Activated CD8-positive, alpha-beta memory T cell treated with anti-CD3 and anti-CD28 coated beads, Interleukin-2, amount 50 U/mL, for 24 hours (primary cell): ENCODE results near the gene GCDH.
"Not testable (repeated sequence)": the region's sequence is repeated elsewhere in the genome, so short reads cannot be mapped to it uniquely, and the experiment has no call there.

Source experiments
- DNase-seq: peaks from one replicate; pipeline ENCODE4 v3.0.0-alpha.2; 2020; ENCODE audit errors: extremely low read depth

Gene GCDH

DNA sequence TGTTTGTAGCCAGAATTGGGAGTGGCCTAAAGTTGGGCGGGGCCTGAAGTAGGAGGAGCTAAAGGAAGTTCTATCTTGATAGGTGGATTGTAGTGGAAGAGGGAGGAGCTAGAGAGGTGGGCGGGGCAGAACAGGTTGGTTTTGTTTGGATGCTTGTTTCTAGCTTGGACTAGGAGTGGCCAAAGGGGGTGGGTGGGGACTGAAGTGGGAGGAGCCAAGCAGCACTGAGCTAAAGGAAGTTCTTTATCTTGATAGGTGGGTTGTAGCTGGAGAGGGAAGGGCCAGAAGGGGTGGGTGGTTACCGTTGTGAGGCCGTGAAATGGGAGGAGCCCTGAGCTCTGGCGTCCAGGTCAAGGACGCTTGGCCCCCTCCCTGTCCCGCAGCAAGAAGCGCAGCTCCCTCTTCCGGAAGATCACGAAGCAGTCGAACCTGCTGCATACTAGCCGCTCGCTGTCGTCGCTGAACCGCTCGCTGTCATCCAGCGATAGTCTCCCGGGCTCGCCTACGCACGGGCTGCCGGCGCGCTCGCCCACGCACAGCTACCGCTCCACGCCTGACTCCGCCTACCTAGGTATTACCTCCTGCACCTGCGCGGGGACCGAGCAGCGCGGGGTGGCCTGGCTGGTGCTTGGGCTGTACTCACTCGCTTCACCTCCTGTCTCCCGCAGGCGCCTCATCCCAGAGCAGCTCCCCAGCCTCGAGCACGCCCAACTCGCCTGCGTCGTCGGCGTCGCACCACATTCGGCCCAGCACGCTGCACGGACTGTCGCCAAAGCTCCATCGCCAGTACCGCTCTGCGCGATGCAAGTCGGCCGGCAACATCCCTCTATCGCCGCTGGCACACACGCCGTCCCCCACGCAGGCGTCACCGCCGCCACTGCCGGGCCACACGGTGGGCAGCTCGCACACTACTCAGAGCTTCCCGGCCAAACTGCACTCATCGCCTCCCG is 17.7 kb upstream of the GCDH start:
- no peak for DNase-seq

DNA sequence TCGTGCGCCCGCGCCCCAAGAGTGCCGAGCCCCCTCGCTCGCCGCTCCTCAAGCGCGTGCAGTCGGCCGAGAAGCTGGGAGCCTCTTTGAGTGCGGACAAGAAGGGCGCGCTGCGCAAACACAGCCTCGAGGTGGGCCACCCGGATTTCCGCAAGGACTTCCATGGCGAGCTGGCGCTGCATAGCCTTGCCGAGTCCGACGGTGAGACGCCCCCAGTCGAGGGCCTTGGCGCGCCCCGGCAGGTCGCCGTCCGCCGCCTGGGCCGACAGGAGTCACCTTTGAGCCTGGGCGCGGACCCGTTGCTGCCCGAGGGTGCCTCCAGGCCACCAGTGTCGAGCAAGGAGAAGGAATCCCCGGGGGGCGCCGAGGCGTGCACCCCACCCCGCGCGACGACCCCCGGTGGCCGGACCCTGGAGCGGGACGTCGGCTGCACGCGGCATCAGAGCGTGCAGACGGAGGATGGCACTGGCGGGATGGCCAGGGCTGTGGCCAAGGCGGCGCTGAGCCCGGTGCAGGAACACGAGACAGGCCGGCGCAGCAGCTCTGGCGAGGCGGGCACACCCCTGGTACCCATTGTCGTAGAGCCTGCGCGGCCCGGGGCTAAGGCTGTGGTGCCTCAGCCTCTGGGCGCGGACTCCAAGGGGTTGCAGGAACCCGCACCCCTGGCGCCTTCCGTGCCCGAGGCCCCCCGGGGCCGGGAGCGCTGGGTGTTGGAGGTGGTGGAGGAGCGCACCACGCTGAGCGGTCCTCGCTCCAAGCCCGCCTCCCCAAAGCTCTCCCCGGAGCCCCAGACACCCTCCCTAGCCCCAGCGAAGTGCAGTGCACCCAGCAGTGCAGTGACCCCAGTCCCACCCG is 16.8 kb upstream of the GCDH start:
- DNase-seq: no peak

DNA sequence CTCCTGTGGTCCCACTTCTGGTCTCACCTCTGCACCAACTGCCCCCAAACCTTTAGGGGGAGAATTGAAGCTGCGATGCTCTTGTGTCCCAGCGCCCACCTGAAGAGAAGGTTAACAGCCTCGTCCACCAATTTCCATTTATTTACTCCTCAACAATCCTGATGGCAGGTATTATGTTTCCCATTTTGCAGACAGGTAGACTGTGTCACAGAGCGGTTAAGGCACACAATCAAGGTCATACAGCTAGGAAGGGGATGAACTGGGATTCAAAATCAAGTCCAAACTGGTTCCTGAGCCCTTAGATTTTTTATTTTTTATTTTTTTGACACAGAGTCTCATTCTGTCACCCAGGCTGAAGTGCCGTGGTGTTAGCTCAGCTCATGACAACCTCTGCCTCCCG is 15.9 kb upstream of the GCDH start:
- no peak for DNase-seq

DNA sequence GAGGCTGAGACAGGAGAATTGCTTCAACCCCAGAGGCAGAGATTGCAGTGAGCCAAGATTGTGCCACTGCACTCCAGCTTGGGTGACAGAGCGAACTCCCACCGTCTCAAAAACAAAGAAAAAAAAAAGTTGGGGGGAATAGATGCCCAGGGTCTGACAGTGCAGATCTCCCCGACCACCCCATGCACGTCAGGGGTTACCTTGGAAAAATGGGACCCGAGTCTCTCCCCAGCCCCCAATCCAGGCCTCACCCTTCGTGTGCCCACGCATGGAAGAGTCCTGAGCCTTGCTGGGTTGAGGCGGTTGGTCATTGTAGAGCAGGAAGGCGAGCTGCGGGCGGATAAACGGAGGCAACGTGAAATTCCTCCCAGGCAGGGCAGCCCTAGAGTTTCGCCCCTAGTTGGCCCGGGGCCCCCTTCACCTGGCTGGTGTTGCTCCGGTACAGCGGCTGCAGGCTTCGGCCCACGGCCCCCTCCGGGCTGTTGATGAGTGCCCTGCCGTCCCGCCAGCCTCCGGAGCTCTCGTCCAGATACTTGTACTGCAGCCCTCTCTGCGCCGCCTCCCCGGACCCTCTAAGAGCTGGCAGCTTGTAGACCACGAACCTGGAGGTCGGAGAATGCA is 10.3 kb upstream of the GCDH start:
- DNase-seq: no peak

DNA sequence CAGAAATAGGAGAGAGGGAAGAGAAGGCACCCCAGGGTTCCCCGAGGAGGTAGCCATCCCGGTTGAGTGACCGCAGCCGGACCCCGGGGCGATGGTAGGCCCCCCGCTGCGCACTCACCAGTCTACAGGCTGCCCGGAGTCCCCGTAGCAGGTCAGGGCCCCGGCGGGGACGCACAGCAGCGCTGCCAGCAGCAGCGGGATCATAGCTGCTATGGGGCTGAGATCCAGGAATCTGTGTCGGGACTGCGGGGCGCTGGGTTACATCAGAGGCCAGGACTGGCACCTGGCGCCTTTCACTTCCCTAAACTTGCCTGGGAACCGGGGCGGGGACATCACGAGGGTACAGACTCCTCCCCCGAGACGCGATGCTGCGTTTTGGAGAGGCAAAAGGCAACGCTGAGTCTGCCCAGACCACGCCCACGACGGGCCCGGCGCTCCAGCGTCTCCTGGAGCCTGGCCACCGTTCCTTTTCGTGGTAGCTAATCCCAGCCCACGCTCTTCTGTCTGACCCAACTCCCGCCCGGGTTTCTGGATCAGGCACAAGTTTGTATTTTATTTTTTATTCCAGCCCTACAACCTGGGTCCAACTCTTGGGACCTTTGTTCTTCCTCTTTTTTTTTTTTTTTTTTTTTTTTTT is 9.7 kb upstream of the GCDH start, which contains the start of gene DNASE2:
TSS of gene DNASE2 (minus strand) at position 278 of the 637 bp plus-strand sequence. CDS start at position 204, 74 bp downstream.
- DNase-seq: peak; percentile 83

DNA sequence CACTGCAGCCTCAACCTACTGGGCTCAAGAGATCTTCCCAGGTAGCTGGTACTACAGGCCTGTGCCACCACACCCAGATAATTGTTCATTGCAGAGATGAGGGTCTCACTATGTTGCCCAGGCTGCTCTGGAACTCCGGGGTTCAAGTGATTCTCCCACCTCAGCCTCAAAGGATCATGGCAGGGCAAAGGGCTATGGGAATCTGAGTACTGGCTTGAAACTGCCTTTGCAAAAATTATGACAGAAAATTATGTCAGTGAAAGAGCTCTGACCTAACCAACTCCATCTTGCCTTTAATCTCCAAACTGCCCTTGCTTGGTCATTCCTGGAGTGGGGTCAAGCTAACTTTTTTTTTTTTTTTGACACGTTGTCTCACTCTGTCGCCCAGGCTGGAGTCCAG is 8.4 kb upstream of the GCDH start:
- DNase-seq: no peak

DNA sequence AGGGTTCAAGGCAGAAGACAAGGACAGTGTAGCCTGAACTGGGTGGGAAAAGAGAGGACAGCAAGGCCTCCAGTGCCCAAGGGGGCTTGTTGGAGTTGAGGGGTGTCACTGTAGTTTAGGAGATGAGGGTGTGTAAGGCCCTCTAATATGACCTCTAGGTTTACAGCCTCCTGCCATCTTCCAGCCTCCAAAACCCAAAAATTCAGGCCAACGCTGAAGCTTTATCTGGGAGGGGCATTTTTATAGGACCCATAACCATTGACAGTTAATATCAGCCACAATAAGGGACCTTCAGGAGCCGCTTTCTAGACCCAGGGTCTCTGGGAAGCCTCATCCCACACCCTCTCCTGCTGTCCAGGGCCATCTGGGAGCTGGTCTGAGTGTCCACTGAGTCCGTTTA is 6.8 kb upstream of the GCDH start:
- no peak for DNase-seq

DNA sequence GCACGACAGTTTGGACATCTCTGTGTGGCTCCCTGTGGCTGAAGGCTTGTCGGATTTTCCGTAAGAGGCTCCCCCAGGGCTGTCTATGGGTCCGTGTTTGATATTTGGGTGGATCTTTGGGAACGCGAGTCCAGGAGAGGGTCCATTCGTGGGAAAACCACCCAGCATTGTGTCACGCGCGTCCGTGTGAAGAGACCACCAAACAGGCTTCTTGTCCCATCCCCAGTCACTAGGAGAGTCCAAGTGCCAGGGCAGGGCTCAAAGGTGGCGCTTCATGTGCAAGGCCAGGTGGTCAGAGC is 6.4 kb upstream of the GCDH start:
- DNase-seq: no peak

DNA sequence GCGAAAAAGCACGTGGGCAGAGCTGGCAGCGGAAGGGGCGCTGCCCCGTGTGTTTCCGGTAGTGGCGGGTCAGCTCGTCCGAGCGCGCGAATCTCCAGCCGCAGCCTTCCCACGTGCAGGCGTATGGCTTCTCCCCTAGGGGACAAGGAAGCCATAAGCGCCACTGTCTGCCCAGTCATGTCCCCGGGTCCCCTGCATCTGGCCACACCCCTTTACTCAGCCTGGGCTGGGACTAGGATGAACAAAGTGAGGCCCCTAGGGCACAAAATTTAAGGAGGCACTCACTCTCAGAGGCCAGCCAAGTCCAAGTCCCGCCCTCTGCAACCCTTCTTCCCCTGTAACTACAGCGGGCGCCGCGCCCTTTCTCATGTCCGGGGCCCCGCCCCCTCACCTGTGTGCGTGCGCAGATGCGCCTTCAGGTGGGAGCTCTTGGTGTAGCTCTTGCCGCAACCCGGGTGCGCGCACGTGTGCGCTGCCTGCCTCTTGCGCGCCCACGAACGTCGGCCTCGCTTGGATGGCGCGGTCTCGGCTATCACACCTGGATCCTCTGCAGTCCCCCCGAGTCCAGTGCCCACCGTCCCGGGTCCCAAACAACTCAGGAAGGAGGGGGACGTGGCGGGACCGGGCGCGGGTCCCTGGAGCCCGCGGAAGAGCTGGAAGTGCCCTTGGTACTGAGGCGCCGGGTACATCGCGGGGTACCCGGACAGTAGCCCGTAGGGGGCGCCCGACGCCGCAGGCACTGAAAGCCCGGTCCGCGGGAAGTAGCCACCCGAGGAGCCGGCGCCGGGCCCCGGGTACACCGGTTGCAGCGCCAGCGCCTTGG is 5.8 kb upstream of the GCDH start:
- peak; percentile 70 for DNase-seq

DNA sequence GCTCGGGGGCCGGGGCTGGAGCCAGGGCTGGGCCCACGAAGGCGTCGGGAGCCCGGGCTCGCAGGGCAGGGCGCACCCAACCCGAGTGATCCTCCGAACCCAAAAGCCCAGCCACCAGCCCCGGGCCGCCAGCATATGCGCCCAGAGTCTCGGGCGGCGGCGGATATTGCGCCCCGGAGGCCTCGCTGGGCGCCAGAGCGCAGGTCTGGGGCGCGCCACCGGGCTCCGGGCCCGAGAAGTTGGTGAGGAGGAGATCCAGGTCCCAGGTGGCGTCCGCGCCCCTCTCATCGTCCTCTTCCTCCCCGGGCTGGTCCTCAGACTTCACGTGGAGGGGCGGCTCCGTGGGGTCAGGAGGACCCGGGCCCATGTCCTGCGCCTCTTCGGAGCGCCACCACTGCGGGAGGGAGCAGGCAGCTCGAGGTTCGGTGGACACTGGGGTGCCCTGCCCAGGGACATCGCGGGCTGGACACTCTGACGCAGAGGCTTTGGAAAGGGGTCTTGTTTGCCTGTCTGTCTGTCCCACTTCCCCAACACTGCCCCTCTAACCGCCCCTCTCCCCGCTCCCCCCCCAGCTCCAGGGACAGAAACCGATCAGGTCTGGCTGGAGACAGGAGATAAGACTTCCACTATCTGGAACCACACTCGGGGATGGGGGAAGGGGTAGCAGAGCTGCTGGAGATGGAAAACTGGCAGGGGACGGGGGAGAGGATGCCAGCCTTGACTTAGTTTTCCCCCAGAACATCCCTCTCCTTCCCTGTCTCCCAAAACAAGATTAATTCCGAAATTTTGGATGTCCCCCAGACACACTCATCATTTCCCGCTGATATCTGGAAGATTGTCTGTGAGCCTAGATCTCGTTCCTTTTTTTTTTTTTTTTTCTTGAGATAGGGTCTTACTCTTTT is 5.0 kb upstream of the GCDH start:
- DNase-seq: no peak

DNA sequence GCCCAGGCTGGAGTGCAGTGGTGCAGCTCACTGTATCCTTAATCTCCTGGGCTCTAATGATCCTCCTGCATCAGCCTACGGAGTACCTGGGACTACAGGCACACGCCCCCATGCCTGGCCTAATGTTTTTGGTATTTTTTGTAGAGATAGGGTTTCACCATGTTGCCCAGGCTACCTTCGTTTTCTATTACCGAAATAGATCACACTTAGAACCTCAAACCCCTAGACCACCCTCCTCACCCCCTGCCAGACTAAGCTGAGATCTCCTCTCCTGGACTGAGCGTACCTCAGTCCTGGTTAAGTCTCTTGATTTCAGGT is 4.3 kb upstream of the GCDH start:
- DNase-seq: no peak

DNA sequence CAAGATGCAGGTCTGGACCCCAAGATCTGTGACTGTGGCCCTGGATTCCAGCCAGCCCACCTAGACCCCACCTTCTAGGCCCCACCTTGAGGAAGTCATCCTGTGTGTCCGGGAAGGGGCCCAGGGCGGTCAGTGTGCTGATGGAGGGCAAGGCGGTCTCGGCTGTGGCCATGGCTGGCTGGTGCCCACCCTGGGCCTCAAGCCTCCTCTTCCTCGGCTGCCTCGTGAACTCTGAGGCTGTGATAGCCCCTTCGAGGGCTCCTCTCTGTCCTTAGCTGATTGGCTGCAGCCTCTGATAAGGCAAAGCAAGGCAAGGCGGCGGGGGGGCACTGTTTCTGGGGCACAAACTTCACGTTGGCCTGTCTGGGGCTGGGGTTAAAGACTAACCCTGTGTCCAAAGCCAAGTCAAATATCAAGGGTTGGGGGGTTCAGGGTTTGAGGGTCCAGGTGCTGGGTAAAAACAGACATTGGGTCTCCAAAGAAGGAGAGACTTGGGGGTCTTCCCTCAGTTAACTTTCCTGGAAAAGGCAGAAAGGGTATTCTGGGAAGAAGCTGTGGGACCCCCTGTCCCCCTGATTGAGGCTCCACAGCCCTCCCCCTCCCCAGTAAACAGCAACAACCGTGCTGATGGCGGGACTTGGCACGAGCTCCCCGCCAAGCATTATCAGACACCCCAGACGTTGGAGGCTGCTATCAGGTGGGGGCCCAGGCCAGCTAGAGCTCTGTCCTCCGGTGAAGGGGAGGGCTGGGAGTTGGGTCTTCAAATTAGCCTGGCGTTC is 3.8 kb upstream of the GCDH start, which contains the start of gene KLF1:
TSS of gene KLF1 (minus strand) at position 233 of the 779 bp plus-strand sequence. CDS start at position 172, 61 bp downstream.
- DNase-seq: no peak

DNA sequence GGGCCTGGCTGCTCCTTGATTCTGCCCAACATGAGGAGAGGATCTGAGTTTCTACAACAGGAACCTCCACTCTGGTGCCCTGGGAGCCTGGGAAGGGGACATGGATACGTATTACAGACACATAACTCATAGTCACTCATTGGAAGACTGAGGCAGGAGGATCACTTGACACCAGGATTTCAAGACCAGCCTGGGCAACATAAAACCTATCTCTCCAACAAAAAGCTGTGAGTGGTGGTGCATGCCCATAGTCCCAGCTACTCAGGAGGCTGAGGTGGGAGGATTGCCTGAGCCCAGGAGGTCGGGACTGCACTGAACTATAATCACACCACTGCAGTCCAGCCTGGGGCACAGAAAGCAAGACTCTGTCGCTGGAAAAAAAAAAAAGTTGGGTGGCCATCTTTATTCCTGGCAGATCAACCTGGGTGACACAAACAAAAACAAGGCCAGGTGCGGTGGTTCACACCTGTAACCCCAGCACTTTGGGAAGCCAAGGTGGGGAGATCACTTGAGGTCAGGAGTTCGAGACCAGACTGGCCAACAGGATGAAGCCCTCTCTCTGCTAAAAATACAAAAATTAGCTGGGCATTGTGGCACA is 2.9 kb upstream of the GCDH start:
- DNase-seq: no peak

DNA sequence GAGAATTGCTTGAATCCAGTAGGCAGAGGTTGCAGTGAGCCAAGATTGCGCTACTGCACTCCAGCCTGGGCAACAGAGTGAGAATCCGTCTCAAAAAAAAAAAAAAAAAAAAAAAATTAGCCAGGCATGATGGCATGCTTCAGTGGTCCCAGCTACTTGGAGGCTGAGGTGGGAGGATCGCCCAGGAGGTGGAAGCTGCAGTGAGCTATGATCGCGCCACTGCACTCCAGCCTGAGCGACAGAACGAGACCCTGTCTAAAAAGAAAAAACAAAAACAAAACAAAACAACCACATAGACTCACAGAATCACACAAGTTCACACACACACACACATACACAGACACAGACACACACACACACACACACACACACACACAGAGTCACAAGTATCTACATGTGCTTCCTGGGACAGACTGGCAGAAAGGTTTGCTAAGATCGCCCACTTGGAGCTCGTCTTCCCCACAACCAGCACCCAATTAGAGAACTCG is 617 bp upstream of the GCDH start:
- DNase-seq: not testable (repeated sequence)

DNA sequence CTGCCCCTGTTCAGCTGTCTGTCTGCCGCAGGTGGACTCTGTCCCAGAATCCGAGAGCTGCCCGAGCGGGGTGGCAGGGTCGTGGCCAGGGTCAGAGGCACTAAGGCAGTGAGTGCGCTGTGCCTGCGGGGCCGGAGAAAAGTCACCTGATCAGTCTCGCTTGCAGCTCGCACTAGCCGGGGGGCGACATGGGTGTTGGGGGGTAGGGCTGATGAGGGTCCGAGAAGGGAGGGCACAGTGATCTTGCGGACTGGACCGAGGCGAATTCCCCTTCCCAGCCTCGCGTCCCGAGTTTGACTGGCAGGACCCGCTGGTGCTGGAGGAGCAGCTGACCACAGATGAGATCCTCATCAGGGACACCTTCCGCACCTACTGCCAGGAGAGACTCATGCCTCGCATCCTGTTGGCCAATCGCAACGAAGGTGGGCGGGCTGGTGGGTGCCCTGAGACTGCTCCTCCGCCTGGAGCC is 627 bp downstream of the GCDH start:
- no peak for DNase-seq

DNA sequence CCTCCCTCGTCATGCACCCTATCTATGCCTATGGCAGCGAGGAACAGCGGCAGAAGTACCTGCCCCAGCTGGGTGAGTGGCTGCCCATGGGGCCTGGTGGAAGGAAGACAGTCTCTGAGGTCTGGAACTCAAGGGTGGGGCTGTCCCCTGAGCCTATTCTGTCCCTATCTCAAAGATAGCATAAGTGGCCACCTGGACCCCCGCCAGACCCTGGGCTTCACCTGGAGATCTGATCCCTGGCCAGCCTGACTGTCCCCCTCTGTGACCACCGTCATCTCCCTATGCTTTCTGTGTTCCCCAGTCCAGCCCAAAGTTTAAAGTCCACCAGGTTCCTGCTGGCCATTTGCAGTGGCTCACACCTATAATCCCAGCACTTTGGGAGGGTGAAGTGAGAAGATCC is 2.6 kb downstream of the GCDH start:
- no peak for DNase-seq

DNA sequence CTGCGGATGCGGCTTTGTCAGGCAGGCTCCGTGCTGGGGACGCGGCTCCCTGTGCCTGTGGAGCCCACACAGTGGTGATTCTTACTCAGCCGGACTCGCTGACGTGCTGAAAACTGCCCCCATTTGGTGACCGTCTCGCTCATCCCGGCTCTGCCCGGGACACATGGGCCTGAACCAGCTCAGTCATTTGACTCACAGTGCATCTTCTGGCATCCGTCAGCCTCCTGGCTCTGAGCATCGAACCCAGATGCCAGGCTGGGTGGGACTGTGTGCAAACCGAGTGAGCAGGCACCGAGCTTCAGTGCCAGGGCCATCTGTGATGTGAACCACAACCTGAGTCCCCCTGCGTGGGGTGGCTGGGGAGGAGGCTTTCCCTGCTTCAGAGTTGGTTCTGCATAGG is 5.5 kb downstream of the GCDH start:
- no peak for DNase-seq

DNA sequence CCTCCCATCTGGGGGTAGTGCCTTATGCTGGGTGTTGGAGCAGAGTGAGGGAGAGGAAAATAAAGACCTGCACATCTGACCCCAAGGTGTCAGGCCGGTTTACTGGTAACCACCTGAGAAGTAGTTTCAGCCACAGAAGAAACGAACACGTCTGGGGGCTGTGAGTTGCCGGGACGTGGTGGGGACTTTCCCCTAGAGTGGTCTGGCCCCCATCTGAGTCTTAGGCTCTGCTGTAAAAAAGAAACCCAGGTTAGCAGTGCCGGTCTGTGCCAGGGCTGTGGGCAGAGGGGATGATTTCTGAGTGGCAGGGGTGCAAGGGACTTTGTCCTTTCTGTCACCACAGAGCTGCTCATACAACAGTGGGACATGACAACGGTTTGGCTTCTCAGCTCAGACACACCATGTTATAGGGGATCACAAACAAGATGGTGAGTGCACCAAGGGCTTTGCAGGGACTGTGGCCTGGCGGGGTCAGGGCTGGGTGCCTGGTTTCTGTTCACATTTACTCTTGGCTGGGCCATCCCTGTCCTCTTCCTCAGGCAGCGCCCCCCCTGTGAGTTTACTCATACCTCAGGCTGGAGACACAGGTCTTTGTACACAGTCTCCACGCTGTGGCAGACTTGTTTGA is 9.0 kb downstream of the GCDH start:
- DNase-seq: no peak
